Globus pallidus (tissue), 1 donor: ENCODE data around the gene KLF11.

Experiments used
- DNase-seq: peaks from one replicate; pipeline ENCODE4 v3.0.0-alpha.2; 2015; ENCODE audit warnings: low spot score

Gene KLF11

GRCh38 chr2:10043256-10043905 is at the start of gene KLF11:
Gene KLF11, plus strand, starts transcription at chr2:10043550. Its CDS starts 167 bp downstream, at chr2:10043717.
- DNase-seq, result peak; percentile 64

- DNase-seq, result no peak
These were observed 48.9 kb upstream of the KLF11 start for GRCh38 chr2:9994462-9994861.

GRCh38 chr2:9995059-9995458 is 48.3 kb upstream of the KLF11 start:
- DNase-seq, result no peak

- DNase-seq, result no peak
These were observed 47.0 kb upstream of the KLF11 start for GRCh38 chr2:9996321-9996720.

- DNase-seq, result no peak
These were observed 45.4 kb upstream of the KLF11 start for GRCh38 chr2:9997936-9998335.

GRCh38 chr2:9998916-9999654 is 44.3 kb upstream of the KLF11 start:
- DNase-seq, result no peak

- no peak for DNase-seq
These were observed 43.7 kb upstream of the KLF11 start for GRCh38 chr2:9999693-10000092.

- no peak for DNase-seq
These were observed 42.8 kb upstream of the KLF11 start for GRCh38 chr2:10000541-10000940.

- no peak for DNase-seq
These were observed 41.8 kb upstream of the KLF11 start for GRCh38 chr2:10001586-10001985.

- no peak for DNase-seq
These were observed 41.2 kb upstream of the KLF11 start for GRCh38 chr2:10002109-10002508.

GRCh38 chr2:10002681-10003080 is 40.7 kb upstream of the KLF11 start:
- DNase-seq, result no peak

- DNase-seq, result no peak
These were observed 39.9 kb upstream of the KLF11 start for GRCh38 chr2:10003206-10004125.

- DNase-seq, result no peak
These were observed 38.9 kb upstream of the KLF11 start for GRCh38 chr2:10004401-10004800.

GRCh38 chr2:10004836-10005235 is 38.5 kb upstream of the KLF11 start:
- no peak for DNase-seq

GRCh38 chr2:10005461-10006235 is 37.7 kb upstream of the KLF11 start:
- no peak for DNase-seq

- no peak for DNase-seq
These were observed 36.9 kb upstream of the KLF11 start for GRCh38 chr2:10006236-10007161.

GRCh38 chr2:10007435-10007834 is 35.9 kb upstream of the KLF11 start:
- no peak for DNase-seq

- DNase-seq, result no peak
These were observed 35.2 kb upstream of the KLF11 start for GRCh38 chr2:10007921-10008808.

GRCh38 chr2:10008809-10009176 is 34.6 kb upstream of the KLF11 start:
- DNase-seq, result no peak
